ENCODE results near the gene SPRN.

DNA sequence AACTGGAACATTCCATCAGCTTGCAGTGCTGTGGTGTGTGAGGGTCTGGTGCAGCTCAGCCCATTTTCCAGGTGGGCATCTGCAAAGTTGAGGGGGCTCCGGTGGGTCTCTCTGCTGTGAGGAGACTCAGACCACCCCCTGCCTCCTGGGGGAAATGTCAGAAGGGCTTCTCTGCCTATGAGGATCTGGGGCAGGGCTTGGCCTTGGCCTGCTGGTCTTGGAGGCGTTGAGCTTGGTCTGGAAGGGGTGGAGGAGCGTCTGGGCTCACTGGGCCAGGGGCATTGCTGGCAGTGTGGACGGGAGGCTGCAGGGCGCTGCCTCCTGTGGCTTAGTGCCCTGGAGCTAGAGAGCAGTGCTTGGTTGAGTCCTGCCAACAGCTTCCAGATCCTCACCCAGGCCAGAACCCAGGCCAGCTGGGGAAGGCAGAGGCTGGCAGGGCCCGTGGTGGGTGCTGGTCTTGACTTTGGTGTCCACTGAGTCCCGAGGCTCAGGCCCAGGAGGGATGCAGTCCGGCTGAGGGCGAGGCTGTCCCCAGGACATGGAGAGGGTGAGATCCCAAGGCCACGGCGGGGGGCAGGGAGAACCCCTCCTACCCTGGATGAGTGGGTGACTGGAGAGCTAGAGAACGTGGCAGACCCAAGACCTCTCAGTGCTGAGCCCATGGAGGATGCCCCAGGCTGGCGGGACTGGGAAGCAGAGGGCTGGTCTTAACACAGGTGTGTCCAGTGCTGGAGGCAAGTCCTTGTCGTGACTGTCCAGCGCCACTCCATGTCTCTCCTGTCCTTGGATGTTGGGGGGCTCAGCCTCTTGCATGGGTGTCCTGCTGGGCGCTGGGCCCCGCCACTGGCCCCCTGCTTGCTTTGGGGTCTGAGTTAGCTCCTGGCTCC, 2.8 kb downstream of the SPRN start:
- TF ChIP-seq, protein P1, sequence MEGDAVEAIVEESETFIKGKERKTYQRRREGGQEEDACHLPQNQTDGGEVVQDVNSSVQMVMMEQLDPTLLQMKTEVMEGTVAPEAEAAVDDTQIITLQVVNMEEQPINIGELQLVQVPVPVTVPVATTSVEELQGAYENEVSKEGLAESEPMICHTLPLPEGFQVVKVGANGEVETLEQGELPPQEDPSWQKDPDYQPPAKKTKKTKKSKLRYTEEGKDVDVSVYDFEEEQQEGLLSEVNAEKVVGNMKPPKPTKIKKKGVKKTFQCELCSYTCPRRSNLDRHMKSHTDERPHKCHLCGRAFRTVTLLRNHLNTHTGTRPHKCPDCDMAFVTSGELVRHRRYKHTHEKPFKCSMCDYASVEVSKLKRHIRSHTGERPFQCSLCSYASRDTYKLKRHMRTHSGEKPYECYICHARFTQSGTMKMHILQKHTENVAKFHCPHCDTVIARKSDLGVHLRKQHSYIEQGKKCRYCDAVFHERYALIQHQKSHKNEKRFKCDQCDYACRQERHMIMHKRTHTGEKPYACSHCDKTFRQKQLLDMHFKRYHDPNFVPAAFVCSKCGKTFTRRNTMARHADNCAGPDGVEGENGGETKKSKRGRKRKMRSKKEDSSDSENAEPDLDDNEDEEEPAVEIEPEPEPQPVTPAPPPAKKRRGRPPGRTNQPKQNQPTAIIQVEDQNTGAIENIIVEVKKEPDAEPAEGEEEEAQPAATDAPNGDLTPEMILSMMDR (conservative IDR thresholded peaks at IDR 0.05; ENCODE audit: low read depth, low read length): no peak
- no peak for TF ChIP-seq EZH2 (IDR thresholded peaks at IDR 0.05; ENCODE audit: borderline replicate concordance, low read depth, low read length, poor library complexity, severe bottlenecking)

Data from A673 (cell line).